Erythroblast (primary cell): ENCODE measurements around the gene ITPR2.

Source experiments
- GATA1 ChIP-seq: IDR thresholded peaks from 2 replicates; pipeline ENCODE4 v1.6.1; 2011; ENCODE audit warnings: low read depth, mild to moderate bottlenecking, control low read depth, low read length, moderate library complexity
- POLR2A ChIP-seq: IDR thresholded peaks from 2 replicates; pipeline ENCODE4 v1.6.1; 2011; ENCODE audit warnings: mild to moderate bottlenecking, low read length

DNA sequence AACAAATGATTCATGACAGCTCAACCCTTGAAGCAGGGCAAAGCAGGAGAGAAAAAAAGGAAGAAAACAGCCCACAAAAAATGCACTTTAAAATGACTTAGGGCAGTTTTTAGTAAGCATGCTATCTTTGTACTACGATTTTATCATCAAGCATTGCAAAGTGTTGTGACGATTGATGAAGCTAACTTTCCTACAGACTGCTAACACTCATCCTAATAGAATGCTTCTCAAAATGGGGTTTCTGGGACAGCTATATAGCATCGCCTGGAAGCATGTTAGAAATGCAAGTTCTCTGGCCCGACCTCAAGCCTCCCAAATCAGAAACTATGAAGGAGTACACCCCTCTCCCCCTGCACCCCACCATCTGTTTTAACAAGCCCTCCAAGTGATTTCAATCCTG lies 381.2 kb downstream of the ITPR2 start:
- TF ChIP-seq POLR2A: no peak
- TF ChIP-seq GATA1: no peak
